Limb (tissue), 2 donors: Measurements from ENCODE around the gene PLA2G4D.
A peak's percentile ranks its signal among the peaks of the same experiment; 100 is the strongest.

ENCODE experiments used
- DNase-seq, 2 donors: peaks; one replicate each; pipeline ENCODE4 v3.0.0-alpha.2; 2016; ENCODE audit errors: extremely low spot score in 2 of 2

The PLA2G4D gene

GRCh38 chr15:42073418-42073817, 20.9 kb downstream of the PLA2G4D start:
- DNase-seq = no peak

- DNase-seq = no peak
Observed at GRCh38 chr15:42072141-42072685, 22.1 kb downstream of the PLA2G4D start.

GRCh38 chr15:42071717-42072116, 22.6 kb downstream of the PLA2G4D start:
- DNase-seq = no peak

- DNase-seq = no peak
Observed at GRCh38 chr15:42070976-42071350, 23.4 kb downstream of the PLA2G4D start.

- peak in 1 of 2 donors; percentile 22 for DNase-seq
Observed at GRCh38 chr15:42070279-42070975, 23.9 kb downstream of the PLA2G4D start.

GRCh38 chr15:42069496-42070278, 24.7 kb downstream of the PLA2G4D start:
- no peak for DNase-seq

GRCh38 chr15:42069025-42069424, 25.3 kb downstream of the PLA2G4D start:
- DNase-seq = no peak

- no peak for DNase-seq
Observed at GRCh38 chr15:42068601-42069000, 25.8 kb downstream of the PLA2G4D start.

- DNase-seq = no peak
Observed at GRCh38 chr15:42066764-42067415, 27.5 kb downstream of the PLA2G4D start.

GRCh38 chr15:42065468-42065867, 28.9 kb downstream of the PLA2G4D start:
- no peak for DNase-seq

- DNase-seq = peak in 1 of 2 donors; percentile 49
Observed at GRCh38 chr15:42065033-42065432, 29.3 kb downstream of the PLA2G4D start.

GRCh38 chr15:42064271-42064670, 30.1 kb downstream of the PLA2G4D start:
- DNase-seq = no peak

- DNase-seq = no peak
Observed at GRCh38 chr15:42063122-42063848, 31.1 kb downstream of the PLA2G4D start.

- DNase-seq = no peak
Observed at GRCh38 chr15:42062284-42062806, 32.0 kb downstream of the PLA2G4D start.

- no peak for DNase-seq
Observed at GRCh38 chr15:42060797-42061196, 33.6 kb downstream of the PLA2G4D start.

GRCh38 chr15:42060477-42060763, 33.9 kb downstream of the PLA2G4D start:
- DNase-seq = no peak

- peak in 1 of 2 donors; percentile 68 for DNase-seq
Observed at GRCh38 chr15:42059661-42060476, 34.5 kb downstream of the PLA2G4D start.

- no peak for DNase-seq
Observed at GRCh38 chr15:42058791-42059190, 35.6 kb downstream of the PLA2G4D start.

GRCh38 chr15:42057799-42058646, 36.3 kb downstream of the PLA2G4D start:
- DNase-seq = no peak
